Measurements from ENCODE around the gene CHRM5.
"Not testable (repeated sequence)": the region's sequence is repeated elsewhere in the genome, so short reads cannot be mapped to it uniquely, and the experiment has no call there.

The CHRM5 gene

GRCh38 chr15:33994005-33994615 is 25.8 kb downstream of the CHRM5 start:
- no peak for DNase-seq

GRCh38 chr15:33995666-33996065 is 27.4 kb downstream of the CHRM5 start:
- not testable (repeated sequence) for DNase-seq

- DNase-seq, result no peak
Measured at GRCh38 chr15:34001536-34001935, 33.2 kb downstream of the CHRM5 start.

GRCh38 chr15:34006381-34006780 is 38.1 kb downstream of the CHRM5 start:
- DNase-seq, result no peak

- no peak for DNase-seq
Measured at GRCh38 chr15:34009656-34010055, 41.4 kb downstream of the CHRM5 start.

- no peak for DNase-seq
Measured at GRCh38 chr15:34010921-34011320, 42.6 kb downstream of the CHRM5 start.

- DNase-seq, result no peak
Measured at GRCh38 chr15:34011481-34011880, 43.2 kb downstream of the CHRM5 start.

GRCh38 chr15:34012461-34013028 is 44.2 kb downstream of the CHRM5 start:
- DNase-seq, result no peak

GRCh38 chr15:34013746-34014145 is 45.4 kb downstream of the CHRM5 start:
- DNase-seq, result no peak

- no peak for DNase-seq
Measured at GRCh38 chr15:34014556-34014955, 46.3 kb downstream of the CHRM5 start.

- no peak for DNase-seq
Measured at GRCh38 chr15:34018021-34018645, 49.8 kb downstream of the CHRM5 start.

- not testable (repeated sequence) for DNase-seq
Measured at GRCh38 chr15:34018738-34019137, 50.4 kb downstream of the CHRM5 start.

GRCh38 chr15:34019369-34019990 is 51.2 kb downstream of the CHRM5 start:
- DNase-seq, result no peak

GRCh38 chr15:34023907-34024306 is 55.6 kb downstream of the CHRM5 start:
- no peak for DNase-seq

GRCh38 chr15:34025252-34025651 is 57.0 kb downstream of the CHRM5 start:
- DNase-seq, result no peak

- DNase-seq, result no peak
Measured at GRCh38 chr15:34027606-34028005, 59.3 kb downstream of the CHRM5 start.

GRCh38 chr15:34031987-34032760 is 63.9 kb downstream of the CHRM5 start:
- DNase-seq, result no peak

- no peak for DNase-seq
Measured at GRCh38 chr15:34038023-34038870, 70.0 kb downstream of the CHRM5 start.

GRCh38 chr15:34038871-34039789 is 70.8 kb downstream of the CHRM5 start, which contains the start of gene AVEN:
TSS of gene AVEN (minus strand) at chr15:34039204. CDS start at chr15:34039046, 158 bp downstream.
- DNase-seq, result no peak

- DNase-seq, result no peak
Measured at GRCh38 chr15:34039790-34040113, 71.5 kb downstream of the CHRM5 start.

- no peak for DNase-seq
Measured at GRCh38 chr15:34043391-34043790, 75.1 kb downstream of the CHRM5 start.
